ENCODE data around the gene CXCL14.
A peak's percentile ranks its signal among the peaks of the same experiment; 100 is the strongest.
"Not testable (repeated sequence)": the region's sequence is repeated elsewhere in the genome, so short reads cannot be mapped to it uniquely, and the experiment has no call there.

CXCL14 gene

GRCh38 chr5:135534609-135535419, 44.0 kb downstream of the CXCL14 start:
- intact Hi-C loops (cut with DNase I) = no loop called here
- peak in 1 of 42 donors; percentile 33 for DNase-seq

GRCh38 chr5:135533794-135534193, 45.0 kb downstream of the CXCL14 start:
- intact Hi-C loops (cut with DNase I) = no loop called here
- peak in 1 of 42 donors; percentile 17 for DNase-seq

- no peak for DNase-seq
- intact Hi-C loops (cut with DNase I) = no loop called here
These were observed 45.5 kb downstream of the CXCL14 start for GRCh38 chr5:135533334-135533733.

- intact Hi-C loops (cut with DNase I) = not testable (repeated sequence)
- DNase-seq = peak in 1 of 42 donors; percentile 9
These were observed 49.2 kb downstream of the CXCL14 start for GRCh38 chr5:135529576-135529975.

DNA sequence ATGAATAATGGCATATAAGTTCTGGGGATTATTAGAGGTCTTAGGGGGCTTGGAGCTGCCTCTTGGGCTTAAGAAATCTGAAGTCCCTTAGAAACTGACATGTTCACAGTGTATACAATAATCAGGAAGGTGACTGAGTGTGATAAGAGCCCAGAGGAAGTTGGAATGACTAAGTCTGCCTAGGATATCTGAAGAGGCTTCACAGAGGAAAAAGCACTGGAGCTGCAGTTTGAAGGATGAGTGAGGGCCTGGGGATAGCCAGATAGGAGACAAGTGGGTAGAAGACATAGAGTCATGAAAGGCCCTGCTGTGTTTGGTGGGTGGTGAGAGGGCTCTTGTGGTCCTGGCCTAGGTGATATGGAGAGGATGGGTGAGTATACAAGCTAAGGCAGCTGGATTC, 51.9 kb downstream of the CXCL14 start:
- intact Hi-C loops (cut with DNase I) = no loop called here

GRCh38 chr5:135521964-135522363, 56.8 kb downstream of the CXCL14 start:
- DNase-seq = no peak
- intact Hi-C loops (cut with DNase I) = no loop called here

More for the DNA sequence above, 51.9 kb downstream of the CXCL14 start:
- peak in 1 of 42 donors; percentile 12 for DNase-seq

Data from head of caudate nucleus (tissue), 42 donors.